Dendritic cell treated with granulocyte-macrophage colony-stimulating factor and Interleukin-4, amounts not matched to agents 40 ng/mL and 50 ng/mL, for 4 days (primary cell): Measurements from ENCODE around the gene ST6GAL1.
"Not testable (repeated sequence)": the region's sequence is repeated elsewhere in the genome, so short reads cannot be mapped to it uniquely, and the experiment has no call there.

Experiments
- H3K27ac Mint-ChIP-seq: one replicate; pipeline ENCODE4 v1.8.0; 2022; ENCODE audit warnings: mild to moderate bottlenecking, mixed read lengths
- H3K27me3 Mint-ChIP-seq: one replicate; pipeline ENCODE4 v1.8.0; 2022; ENCODE audit warnings: mild to moderate bottlenecking, mixed read lengths
- H3K36me3 Mint-ChIP-seq: one replicate; pipeline ENCODE4 v1.8.0; 2022; ENCODE audit warnings: low read depth, mixed read lengths
- H3K4me1 Mint-ChIP-seq: one replicate; pipeline ENCODE4 v1.8.0; 2022; ENCODE audit warnings: low read depth, mixed read lengths
- H3K4me3 Mint-ChIP-seq: one replicate; pipeline ENCODE4 v1.8.0; 2022; ENCODE audit warnings: mild to moderate bottlenecking, moderate library complexity, mixed read lengths
- H3K9me3 Mint-ChIP-seq: one replicate; pipeline ENCODE4 v1.8.0; 2022; ENCODE audit warnings: mixed read lengths
- intact Hi-C: fragments of 100-400 bp; cut with micrococcal nuclease; formaldehyde crosslinking; loops from one replicate; pipeline ENCODE4 v1.15.0; 2022

Gene ST6GAL1

DNA sequence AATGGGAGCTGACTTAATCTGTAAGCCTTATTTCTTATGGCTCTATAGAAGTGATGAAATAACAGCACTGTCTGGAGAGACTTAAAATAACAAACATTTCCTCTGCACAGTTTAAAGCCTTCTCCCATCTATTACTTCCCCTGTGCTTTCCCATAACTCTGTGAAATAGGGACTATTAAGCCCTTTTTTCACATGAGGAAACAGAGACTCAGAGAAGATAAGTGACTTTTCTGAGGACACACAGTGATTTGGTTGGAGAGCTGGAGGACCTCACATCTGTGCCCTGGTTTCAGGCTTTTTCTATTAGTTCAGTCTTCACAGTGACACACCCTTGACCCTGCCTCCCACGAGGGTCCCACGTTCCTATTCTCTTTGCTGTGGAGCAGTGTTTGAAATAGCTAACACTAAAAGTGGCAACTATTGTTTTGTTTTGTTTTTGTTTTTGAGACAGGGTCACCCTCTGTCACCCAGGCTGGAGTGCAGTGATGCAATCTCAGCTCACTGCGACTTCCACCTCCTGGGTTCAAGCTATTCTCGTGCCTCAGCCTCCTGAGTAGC is 82.9 kb downstream of the ST6GAL1 start:
- Mint-ChIP-seq H3K9me3 (peaks cover 4% of the 10 kb centered on the region), H3K36me3 (peaks cover 88% of the 10 kb centered on the region), H3K4me3 (peak overlapping the region; percentile 30), H3K4me1 (peaks cover 68% of the 10 kb centered on the region), H3K27me3 (no peaks in the 10 kb centered on the region), H3K27ac (peak overlapping the region; percentile 82)
- intact Hi-C loops, result loop anchor here (10.0 kb wide), 1 partner anchor 58 kb away; no protein-coding TSS in a partner anchor

DNA sequence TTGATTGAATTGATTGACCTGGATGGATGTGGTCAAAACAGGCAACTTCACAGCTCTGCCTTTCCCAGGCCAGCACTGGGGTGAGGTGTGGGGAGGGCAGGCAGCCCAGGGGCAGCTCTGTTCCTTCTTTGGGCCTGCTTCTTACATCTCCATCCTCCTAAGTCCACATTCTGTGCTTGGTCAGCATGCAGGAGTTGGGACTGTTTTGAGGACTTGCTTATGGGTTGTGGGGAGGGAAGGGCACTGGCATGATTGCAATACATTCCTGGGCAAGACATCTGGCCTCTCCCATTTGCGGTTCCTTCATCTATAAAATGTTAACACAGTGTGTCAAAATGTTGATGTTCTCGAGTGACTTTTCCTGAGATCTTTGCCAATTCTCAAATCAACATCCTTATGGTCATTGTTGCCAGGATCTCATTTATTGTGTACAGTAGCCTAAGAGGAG is 84.1 kb downstream of the ST6GAL1 start:
- Mint-ChIP-seq H3K36me3 (peaks cover 88% of the 10 kb centered on the region), H3K27ac (peak overlapping the region; percentile 22), H3K9me3 (no peaks in the 10 kb centered on the region), H3K4me3 (no peak overlapping the region), H3K4me1 (peaks cover 66% of the 10 kb centered on the region), H3K27me3 (no peaks in the 10 kb centered on the region)
- intact Hi-C loops, result loop anchor here (10.0 kb wide), 1 partner anchor 60 kb away; no protein-coding TSS in a partner anchor

- Mint-ChIP-seq H3K27me3 (no peaks in the 10 kb centered on the region), H3K4me1 (peaks cover 66% of the 10 kb centered on the region), H3K9me3 (no peaks in the 10 kb centered on the region), H3K4me3 (no peak overlapping the region), H3K36me3 (peaks cover 91% of the 10 kb centered on the region), H3K27ac (peak overlapping the region; percentile 41)
- intact Hi-C loops, result loop anchor here (10.0 kb wide), 1 partner anchor 61 kb away; no protein-coding TSS in a partner anchor
These were observed 85.7 kb downstream of the ST6GAL1 start for GRCh38 chr3:187015903-187016638.

GRCh38 chr3:187016639-187017345 is 86.5 kb downstream of the ST6GAL1 start:
- Mint-ChIP-seq H3K27ac (peak overlapping the region; percentile 41), H3K36me3 (peaks cover 95% of the 10 kb centered on the region), H3K4me3 (no peak overlapping the region), H3K4me1 (peaks cover 67% of the 10 kb centered on the region), H3K27me3 (no peaks in the 10 kb centered on the region), H3K9me3 (no peaks in the 10 kb centered on the region)
- intact Hi-C loops, result loop anchor here (10.0 kb wide), 1 partner anchor 62 kb away; no protein-coding TSS in a partner anchor

DNA sequence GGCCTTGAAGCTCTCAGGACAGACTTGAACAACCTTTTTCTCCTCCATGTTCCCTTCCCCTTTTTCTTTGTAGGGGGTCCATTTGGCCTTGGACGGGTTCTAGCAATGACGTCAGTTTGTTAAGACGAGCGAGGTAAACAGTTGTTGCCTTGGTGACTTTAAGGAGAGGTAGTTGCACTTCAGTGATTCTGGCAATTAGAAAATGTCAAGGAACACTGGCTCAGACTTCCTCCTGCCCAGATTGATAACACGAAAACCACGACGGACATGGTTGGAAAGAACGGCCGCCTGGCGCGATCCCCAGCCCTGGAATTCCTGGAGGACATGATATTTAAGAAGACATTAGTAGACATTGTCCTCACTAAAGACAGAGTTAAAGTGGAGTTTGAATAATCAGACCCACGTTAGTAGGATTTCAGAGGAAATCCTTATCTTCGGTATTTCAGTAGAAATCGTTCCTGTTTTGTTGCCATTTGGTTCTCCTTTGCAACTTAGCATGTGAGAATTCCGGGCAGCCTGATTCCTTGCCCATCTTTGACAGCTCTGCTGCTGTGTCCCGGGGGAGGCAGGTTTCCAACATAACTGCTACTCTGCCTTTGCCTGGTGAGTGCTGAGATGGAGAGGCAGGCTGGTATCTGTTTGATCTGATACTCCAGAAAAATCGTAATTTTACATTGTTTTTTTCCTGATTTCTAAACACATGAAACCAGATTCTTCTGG is 87.3 kb downstream of the ST6GAL1 start:
- no peak overlapping the region for H3K4me3 Mint-ChIP-seq

GRCh38 chr3:187019542-187020072 is 89.3 kb downstream of the ST6GAL1 start:
- intact Hi-C loops, result loop anchor here (10.0 kb wide), 1 partner anchor 65 kb away; no protein-coding TSS in a partner anchor
- peaks cover 51% of the 10 kb centered on the region for H3K4me1 Mint-ChIP-seq
- H3K27ac Mint-ChIP-seq, result no peak overlapping the region
- no peak overlapping the region for H3K4me3 Mint-ChIP-seq
- H3K9me3 Mint-ChIP-seq, result no peaks in the 10 kb centered on the region
- H3K27me3 Mint-ChIP-seq, result no peaks in the 10 kb centered on the region
- peaks cover 85% of the 10 kb centered on the region for H3K36me3 Mint-ChIP-seq

More for the DNA sequence above, 87.3 kb downstream of the ST6GAL1 start:
- peaks cover 64% of the 10 kb centered on the region for H3K4me1 Mint-ChIP-seq
- intact Hi-C loops, result loop anchor here (10.0 kb wide), 1 partner anchor 63 kb away; no protein-coding TSS in a partner anchor
- no peaks in the 10 kb centered on the region for H3K27me3 Mint-ChIP-seq
- H3K36me3 Mint-ChIP-seq, result peaks cover 94% of the 10 kb centered on the region
- peak overlapping the region; percentile 41 for H3K27ac Mint-ChIP-seq
- no peaks in the 10 kb centered on the region for H3K9me3 Mint-ChIP-seq

GRCh38 chr3:187020376-187020775 is 90.0 kb downstream of the ST6GAL1 start:
- peaks cover 52% of the 10 kb centered on the region for H3K4me1 Mint-ChIP-seq
- peaks cover 85% of the 10 kb centered on the region for H3K36me3 Mint-ChIP-seq
- H3K4me3 Mint-ChIP-seq, result no peak overlapping the region
- no peaks in the 10 kb centered on the region for H3K9me3 Mint-ChIP-seq
- H3K27me3 Mint-ChIP-seq, result no peaks in the 10 kb centered on the region
- H3K27ac Mint-ChIP-seq, result no peak overlapping the region
- intact Hi-C loops, result no loop called here

GRCh38 chr3:187021748-187022402 is 91.5 kb downstream of the ST6GAL1 start:
- Mint-ChIP-seq H3K4me3 (no peak overlapping the region), H3K27ac (peak overlapping the region; percentile 14), H3K36me3 (peaks cover 72% of the 10 kb centered on the region), H3K27me3 (no peaks in the 10 kb centered on the region), H3K4me1 (peaks cover 45% of the 10 kb centered on the region), H3K9me3 (no peaks in the 10 kb centered on the region)
- intact Hi-C loops, result no loop called here

DNA sequence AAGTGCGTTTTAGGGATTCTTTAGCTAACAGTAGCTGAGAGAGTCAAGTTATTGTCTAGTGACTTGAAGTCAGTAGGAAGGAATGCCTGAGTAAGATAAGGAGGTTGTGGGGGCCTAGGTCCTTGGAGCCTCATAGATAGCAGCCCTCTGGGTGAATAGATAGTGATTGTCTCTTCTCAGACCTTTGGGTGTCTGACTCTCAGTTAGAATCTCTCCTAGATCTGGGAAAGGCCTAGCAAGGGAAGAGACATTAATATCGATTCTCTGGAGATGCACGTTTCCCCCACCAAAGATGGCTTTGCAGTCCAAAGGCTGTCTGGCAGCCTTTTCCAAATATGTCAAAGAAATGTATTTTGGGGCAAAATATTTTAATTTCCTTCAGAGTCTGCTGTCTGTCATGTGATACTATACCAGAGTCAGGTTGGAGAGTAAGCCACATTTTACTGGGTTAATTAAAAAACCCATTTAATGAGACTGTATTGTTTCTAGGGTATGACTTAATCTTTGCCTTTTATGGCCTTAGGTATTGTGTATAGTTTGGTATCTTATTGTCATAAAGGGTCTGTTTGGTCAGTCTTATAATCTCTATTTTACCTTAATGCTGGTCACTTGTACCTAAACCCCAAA is 92.2 kb downstream of the ST6GAL1 start:
- H3K27ac Mint-ChIP-seq, result peak overlapping the region; percentile 14
- H3K27me3 Mint-ChIP-seq, result no peaks in the 10 kb centered on the region
- peaks cover 47% of the 10 kb centered on the region for H3K4me1 Mint-ChIP-seq
- H3K36me3 Mint-ChIP-seq, result peaks cover 65% of the 10 kb centered on the region
- intact Hi-C loops, result no loop called here
- H3K9me3 Mint-ChIP-seq, result no peaks in the 10 kb centered on the region
- H3K4me3 Mint-ChIP-seq, result no peak overlapping the region

DNA sequence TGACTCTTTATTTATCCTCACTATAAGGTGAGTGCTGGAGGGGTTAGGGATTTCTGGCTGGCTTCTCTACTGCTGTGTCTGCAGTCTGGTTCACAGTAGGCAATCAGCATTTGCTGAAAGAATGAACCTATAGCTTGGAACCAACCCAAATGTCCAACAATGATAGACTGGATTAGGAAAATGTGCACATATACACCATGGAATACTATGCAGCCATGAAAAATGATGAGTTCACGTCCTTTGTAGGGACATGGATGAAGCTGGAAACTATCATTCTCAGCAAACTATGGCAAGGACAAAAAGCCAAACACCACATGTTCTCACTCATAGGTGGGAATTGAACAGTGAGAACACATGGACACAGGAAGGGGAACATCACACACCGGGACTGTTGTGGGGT is 93.0 kb downstream of the ST6GAL1 start:
- H3K27me3 Mint-ChIP-seq, H3K9me3 Mint-ChIP-seq, H3K27ac Mint-ChIP-seq, H3K4me3 Mint-ChIP-seq, intact Hi-C loops: not testable (repeated sequence)
- peaks cover 45% of the 10 kb centered on the region for H3K4me1 Mint-ChIP-seq
- peaks cover 57% of the 10 kb centered on the region for H3K36me3 Mint-ChIP-seq

DNA sequence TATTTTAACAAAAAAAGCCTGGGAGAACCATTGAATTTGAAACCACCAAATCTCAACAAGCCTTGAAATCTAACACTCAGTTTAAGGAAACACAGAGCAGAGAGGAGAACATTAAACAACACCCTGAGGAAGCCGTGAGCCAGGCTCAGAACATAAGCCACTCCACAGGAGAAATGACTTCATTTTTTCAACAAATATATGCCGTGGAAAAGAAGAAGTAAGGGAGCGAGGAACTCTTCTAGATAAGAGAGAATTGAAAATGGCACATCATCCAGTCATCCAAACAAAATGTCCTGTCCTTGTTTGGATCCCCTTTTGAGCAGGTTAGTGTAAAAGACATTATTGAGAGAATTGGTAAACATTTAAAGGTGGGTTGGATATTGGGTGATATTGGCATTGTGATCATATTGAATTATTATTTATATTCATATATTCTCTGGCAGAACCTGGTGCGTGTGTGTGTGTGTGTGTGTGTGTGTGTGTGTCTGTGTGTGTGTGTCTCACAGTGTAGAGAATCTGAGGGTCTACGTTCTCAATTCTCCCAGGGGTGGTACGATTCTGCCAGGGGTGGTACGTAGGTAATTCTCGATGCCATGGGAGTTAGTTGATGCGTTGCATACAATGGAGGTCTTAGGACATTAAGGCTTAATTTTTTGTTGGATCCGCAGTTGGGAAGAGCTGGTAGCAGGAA is 94.4 kb downstream of the ST6GAL1 start:
- intact Hi-C loops, result no loop called here
- H3K4me1 Mint-ChIP-seq, result peaks cover 56% of the 10 kb centered on the region
- peak overlapping the region; percentile 63 for H3K27ac Mint-ChIP-seq
- H3K4me3 Mint-ChIP-seq, result peak overlapping the region; percentile 59
- H3K9me3 Mint-ChIP-seq, result no peaks in the 10 kb centered on the region
- H3K36me3 Mint-ChIP-seq, result peaks cover 48% of the 10 kb centered on the region
- H3K27me3 Mint-ChIP-seq, result no peaks in the 10 kb centered on the region

GRCh38 chr3:187025254-187025655 is 94.9 kb downstream of the ST6GAL1 start:
- Mint-ChIP-seq H3K9me3 (no peaks in the 10 kb centered on the region), H3K4me1 (peaks cover 61% of the 10 kb centered on the region), H3K27me3 (no peaks in the 10 kb centered on the region), H3K4me3 (peak overlapping the region; percentile 59), H3K27ac (peak overlapping the region; percentile 63), H3K36me3 (peaks cover 51% of the 10 kb centered on the region)
- intact Hi-C loops, result no loop called here
